Measurements from ENCODE around the gene ACADVL.
"Not testable (repeated sequence)": the region's sequence is repeated elsewhere in the genome, so short reads cannot be mapped to it uniquely, and the experiment has no call there.

DNA sequence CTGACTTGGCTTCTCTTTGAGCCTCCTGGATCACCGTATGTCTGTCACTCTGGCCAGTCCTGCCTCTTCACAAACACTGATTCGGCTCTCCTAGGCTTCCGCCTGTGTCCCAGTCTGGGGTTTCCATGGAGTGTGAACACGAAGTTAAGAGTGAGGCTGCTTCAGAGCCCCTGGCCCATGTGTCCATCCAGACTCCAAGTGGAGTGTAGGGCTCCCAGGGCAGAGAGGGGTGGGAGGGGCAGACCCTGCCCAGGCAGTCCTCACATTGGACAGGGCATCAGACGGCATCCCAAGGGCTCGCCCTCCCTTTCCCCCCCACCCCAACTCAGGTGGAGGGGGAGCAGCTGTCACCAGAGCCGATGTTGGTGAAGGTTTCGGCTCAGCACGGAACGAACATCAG lies 24.1 kb downstream of the ACADVL start:
- TF ChIP-seq EZH2 (IDR thresholded peaks at IDR 0.05; ENCODE audit: insufficient read depth, low read length) = not testable (repeated sequence)
- TF ChIP-seq, protein P1, sequence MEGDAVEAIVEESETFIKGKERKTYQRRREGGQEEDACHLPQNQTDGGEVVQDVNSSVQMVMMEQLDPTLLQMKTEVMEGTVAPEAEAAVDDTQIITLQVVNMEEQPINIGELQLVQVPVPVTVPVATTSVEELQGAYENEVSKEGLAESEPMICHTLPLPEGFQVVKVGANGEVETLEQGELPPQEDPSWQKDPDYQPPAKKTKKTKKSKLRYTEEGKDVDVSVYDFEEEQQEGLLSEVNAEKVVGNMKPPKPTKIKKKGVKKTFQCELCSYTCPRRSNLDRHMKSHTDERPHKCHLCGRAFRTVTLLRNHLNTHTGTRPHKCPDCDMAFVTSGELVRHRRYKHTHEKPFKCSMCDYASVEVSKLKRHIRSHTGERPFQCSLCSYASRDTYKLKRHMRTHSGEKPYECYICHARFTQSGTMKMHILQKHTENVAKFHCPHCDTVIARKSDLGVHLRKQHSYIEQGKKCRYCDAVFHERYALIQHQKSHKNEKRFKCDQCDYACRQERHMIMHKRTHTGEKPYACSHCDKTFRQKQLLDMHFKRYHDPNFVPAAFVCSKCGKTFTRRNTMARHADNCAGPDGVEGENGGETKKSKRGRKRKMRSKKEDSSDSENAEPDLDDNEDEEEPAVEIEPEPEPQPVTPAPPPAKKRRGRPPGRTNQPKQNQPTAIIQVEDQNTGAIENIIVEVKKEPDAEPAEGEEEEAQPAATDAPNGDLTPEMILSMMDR (IDR thresholded peaks at IDR 0.05; ENCODE audit: insufficient read depth, low read depth, low read length) = not testable (repeated sequence)

Measured in astrocyte (in vitro differentiated cells and primary cell).